GM23338 (cell line): ENCODE results near the gene VCL.

Experiments
- EZH2phosphoT487 ChIP-seq: fragments of 200-600 bp; sonication (generic); IDR thresholded peaks from one replicate; pipeline ENCODE4 v1.8.1; 2018; ENCODE audit warnings: antibody characterized with exemption; ENCODE audit not compliant: unreplicated experiment
- POLR2AphosphoS5 ChIP-seq: IDR thresholded peaks from 2 replicates; pipeline ENCODE4 v1.6.1; 2016; ENCODE audit warnings: antibody characterized with exemption, low read depth

- TF ChIP-seq EZH2phosphoT487 (no peak), POLR2AphosphoS5 (no peak)
Measured at GRCh38 chr10:74092372-74092771, 94.5 kb downstream of the VCL start.
